HepG2 (cell line): ENCODE data around the gene ZSWIM6. TPM values are rescaled to one million over a fixed set of nuclear protein-coding genes. Genes with fewer than 3 reads are reported as not detected.

Source experiments
- ATAC-seq: fragments of 200-7000 bp; cut with Tn5 transposase; 3 replicates; pipeline ENCODE4 v1.9.1; 2020; ENCODE audit warnings: mild to moderate bottlenecking, moderate library complexity
- BruUV-seq: library from RNA; stranded (reverse); fragments of 400-500 nt; replicated peaks from 2 replicates; lab custom pipeline; 2021; lab: Mats Ljungman, UMichigan
- CTCF ChIA-PET: fragments of 300-600 bp; formaldehyde crosslinking; extraction: SDS; loops from one replicate; lab custom pipeline; 2021; ENCODE audit warnings: low total read pairs, inconsistent platforms, low intra/inter-chr PET ratio; lab: Yijun Ruan, JAX
- POLR2A ChIA-PET: fragments of 350-600 bp; sonication (Branson Sonifier 250); formaldehyde crosslinking; loops from one replicate; lab custom pipeline; 2020; ENCODE audit warnings: antibody characterized with exemption, inconsistent platforms; lab: Yijun Ruan, JAX
- DNase-seq: peaks from one replicate; pipeline ENCODE4 v3.0.0-alpha.2; 2015; ENCODE audit warnings: low spot score
- FAIRE-seq: peaks from 3 replicates; lab custom pipeline; 2011; peaks lifted over from hg19 to GRCh38; lab: Jason Lieb, UNC
- H2AFZ ChIP-seq: one replicate; pipeline ENCODE4 v1.6.1; 2011; ENCODE audit warnings: low read length, inconsistent platforms
- H3K27ac ChIP-seq: fragments of 300-600 bp; 3 replicates; pipeline ENCODE4 v1.8.0; 2011; ENCODE audit warnings: mixed run types, mild to moderate bottlenecking, mixed read lengths, low read length, inconsistent platforms; ENCODE audit not compliant: insufficient read depth; ENCODE audit errors: extremely low read length
- H3K27me3 ChIP-seq, 2 experiments: fragments of 200-600 bp in 1 of 2; 2 replicates in 1 of 2; 3 replicates in 1 of 2; pipeline versions ENCODE4 v1.6.0 to v1.8.0; 2011; ENCODE audit warnings: low read length in 2 of 2, mild to moderate bottlenecking in 2 of 2, moderate library complexity in 2 of 2, inconsistent platforms in 1 of 2; ENCODE audit not compliant: insufficient read depth in 2 of 2, control insufficient read depth in 1 of 2
- H3K36me3 ChIP-seq, 2 experiments: fragments of 200-600 bp in 1 of 2; replicated peaks in 1 of 2; 2 replicates in 1 of 2; 3 replicates in 1 of 2; pipeline versions ENCODE4 v1.5.1 to v1.8.0; 2011; ENCODE audit warnings: low read length in 2 of 2, inconsistent platforms in 1 of 2; ENCODE audit not compliant: insufficient read depth in 2 of 2, control insufficient read depth in 1 of 2
- H3K4me1 ChIP-seq: 2 replicates; pipeline ENCODE4 v1.5.1; 2012; ENCODE audit warnings: low read length, inconsistent platforms; ENCODE audit not compliant: insufficient read depth
- H3K4me2 ChIP-seq: 2 replicates; pipeline ENCODE4 v1.6.0; 2011; ENCODE audit warnings: low read depth, low read length, inconsistent platforms
- H3K4me3 ChIP-seq, 3 experiments: fragments of 200-600 bp in 1 of 3; sonication (generic), shearing (Covaris generic) in 1 of 3; replicated peaks in 1 of 3; 2 replicates each; pipeline ENCODE4 v1.5.1; 2011 to 2016; ENCODE audit warnings: low read length in 3 of 3, inconsistent platforms in 2 of 3, low read depth in 2 of 3, mild to moderate bottlenecking in 2 of 3, control low read depth in 1 of 3, mixed read lengths in 1 of 3; ENCODE audit not compliant: insufficient read depth in 1 of 3
- H3K79me2 ChIP-seq: one replicate; pipeline ENCODE4 v1.6.1; 2011; ENCODE audit warnings: low read length, inconsistent platforms; ENCODE audit not compliant: insufficient read depth
- H3K9ac ChIP-seq: 2 replicates; pipeline ENCODE4 v1.6.0; 2011; ENCODE audit warnings: mild to moderate bottlenecking, low read depth, low read length, inconsistent platforms; ENCODE audit not compliant: insufficient read depth
- H3K9me3 ChIP-seq: 2 replicates; pipeline ENCODE4 v1.5.1; 2012; ENCODE audit warnings: mild to moderate bottlenecking, low read length
- H4K20me1 ChIP-seq: 2 replicates; pipeline ENCODE4 v1.6.0; 2011; ENCODE audit warnings: inconsistent platforms, mild to moderate bottlenecking, low read length, moderate library complexity; ENCODE audit not compliant: insufficient read depth
- ATF7 ChIP-seq, 2 experiments: fragments of 450-650 bp in 1 of 2; sonication (generic) in 1 of 2; formaldehyde crosslinking in 1 of 2; IDR thresholded peaks; 2 replicates each; pipeline versions ENCODE4 v1.4.0 to v1.6.1; 2016 to 2020; ENCODE audit warnings: antibody characterized with exemption in 1 of 2, mild to moderate bottlenecking in 1 of 2, missing genetic modification reagents in 1 of 2
- FOXC1 ChIP-seq: sonication (generic); formaldehyde crosslinking; IDR thresholded peaks from 2 replicates; pipeline ENCODE4 v1.8.0; 2022; ENCODE audit warnings: mild to moderate bottlenecking, missing genetic modification reagents, borderline replicate concordance
- HNF4A ChIP-seq: sonication (generic); formaldehyde crosslinking; IDR thresholded peaks from 2 replicates; pipeline ENCODE4 v1.4.0; 2020; ENCODE audit warnings: missing genetic modification reagents
- MIER3 ChIP-seq: IDR thresholded peaks from 2 replicates; pipeline ENCODE4 v1.6.1; 2016; ENCODE audit warnings: missing compliant biosample characterization, borderline replicate concordance
- NR2C2 ChIP-seq: sonication (generic); formaldehyde crosslinking; IDR thresholded peaks from 2 replicates; pipeline ENCODE4 v1.4.0; 2020; ENCODE audit warnings: missing genetic modification reagents, mild to moderate bottlenecking, moderate library complexity, borderline replicate concordance
- NR2F6 ChIP-seq, 2 experiments: IDR thresholded peaks; 2 replicates each; pipeline ENCODE4 v1.6.1; 2016; ENCODE audit warnings: antibody characterized with exemption in 1 of 2, mild to moderate bottlenecking in 1 of 2
- PTBP1 ChIP-seq: fragments of 200-400 bp; formaldehyde crosslinking; IDR thresholded peaks from 2 replicates; pipeline ENCODE4 v1.6.1; 2018; ENCODE audit warnings: low read length, low read depth; ENCODE audit not compliant: poor library complexity, severe bottlenecking
- SP1 ChIP-seq, 2 experiments: fragments of 450-650 bp in 1 of 2; sonication (generic) in 1 of 2; formaldehyde crosslinking in 1 of 2; IDR thresholded peaks; 2 replicates each; pipeline versions ENCODE4 v1.4.0 to v1.6.1; 2016 to 2020; ENCODE audit warnings: missing genetic modification reagents in 1 of 2
- TRIM24 ChIP-seq: sonication (generic); formaldehyde crosslinking; IDR thresholded peaks from 2 replicates; pipeline ENCODE4 v1.8.0; 2022; ENCODE audit warnings: mild to moderate bottlenecking, missing genetic modification reagents
- ZNF33B ChIP-seq: sonication (generic); formaldehyde crosslinking; IDR thresholded peaks from 2 replicates; pipeline ENCODE4 v1.5.1; 2020; ENCODE audit warnings: mild to moderate bottlenecking, missing genetic modification reagents
- ZNF570 ChIP-seq: sonication (generic); formaldehyde crosslinking; IDR thresholded peaks from 2 replicates; pipeline ENCODE4 v1.4.0; 2020; ENCODE audit warnings: mild to moderate bottlenecking, missing genetic modification reagents, borderline replicate concordance
- ZNF615 ChIP-seq: sonication (generic); formaldehyde crosslinking; IDR thresholded peaks from 2 replicates; pipeline ENCODE4 v1.5.0; 2020; ENCODE audit warnings: mild to moderate bottlenecking, missing genetic modification reagents, borderline replicate concordance
- WGBS: methylation state at CpG from one replicate; pipeline ENCODE4 v1.1.6; 2017; ENCODE audit warnings: low lambda C conversion rate; 5-methylcytosine and 5-hydroxymethylcytosine counted together
- in situ Hi-C: cut with HindIII; loops from 2 replicates; pipeline ENCODE4 v1.10.0; 2017; ENCODE audit warnings: low pct_unique_long_range_greater_than_20kb; ENCODE audit not compliant: extremely low pct_ligation_motif_present
- intact Hi-C: fragments of 100-400 bp; cut with micrococcal nuclease; formaldehyde crosslinking; loops from one replicate; pipeline ENCODE4 v1.10.0; 2022; ENCODE audit not compliant: unreplicated experiment
- polyA plus RNA-seq, 8 experiments: library from polyadenylated mRNA; depleted of rRNA in 3 of 8; stranded (reverse) in 7 of 8; unstranded in 1 of 8; fragments of >200 nt; fragmentation: Illumina TruSeq in 4 of 8; extraction: Trizol in 4 of 8; gene quantifications; 2 replicates each; pipeline versions ENCODE4 v1.2.1 to v1.2.3, GENCODE V29; 2011 to 2016; ENCODE audit warnings: low read depth in 4 of 8, missing spikeins in 1 of 8, mixed read lengths in 1 of 8; ENCODE audit not compliant: insufficient read depth in 1 of 8
- total RNA-seq, 5 experiments: library from RNA; depleted of rRNA; stranded (reverse); fragments of >200 nt; fragmentation: Illumina TruSeq; extraction: Trizol; gene quantifications; 2 replicates each; pipeline ENCODE4 v1.2.3, GENCODE V29; 2016; ENCODE audit warnings: low read depth in 1 of 5
- TF ChIP-seq, protein P1 (sequence below), 2 experiments: sonication (generic) in 1 of 2; formaldehyde crosslinking in 1 of 2; IDR thresholded peaks; 2 replicates each; pipeline versions ENCODE4 v1.4.0 to v1.6.1; 2018 to 2020; ENCODE audit warnings: missing genetic modification reagents in 2 of 2, borderline replicate concordance in 1 of 2, low read depth in 1 of 2, mild to moderate bottlenecking in 1 of 2, missing biosample characterization in 1 of 2
- TF ChIP-seq, protein P2 (sequence below): IDR thresholded peaks from 2 replicates; pipeline ENCODE4 v1.6.1; 2016; ENCODE audit warnings: mild to moderate bottlenecking
- TF ChIP-seq, protein P3 (sequence below): sonication (generic); formaldehyde crosslinking; IDR thresholded peaks from 2 replicates; pipeline ENCODE4 v1.4.0; 2020; ENCODE audit warnings: mild to moderate bottlenecking, missing genetic modification reagents, borderline replicate concordance
- TF ChIP-seq, protein P4 (sequence below): IDR thresholded peaks from 2 replicates; pipeline ENCODE4 v1.6.1; 2012; ENCODE audit warnings: inconsistent platforms

ZSWIM6 gene
- total and polyA plus RNA-seq, 2 of the 13 experiments (the other 11 are each of a cell fraction or from before 2014, with no cell fraction given), result 0.82 to 1.9 TPM

DNA sequence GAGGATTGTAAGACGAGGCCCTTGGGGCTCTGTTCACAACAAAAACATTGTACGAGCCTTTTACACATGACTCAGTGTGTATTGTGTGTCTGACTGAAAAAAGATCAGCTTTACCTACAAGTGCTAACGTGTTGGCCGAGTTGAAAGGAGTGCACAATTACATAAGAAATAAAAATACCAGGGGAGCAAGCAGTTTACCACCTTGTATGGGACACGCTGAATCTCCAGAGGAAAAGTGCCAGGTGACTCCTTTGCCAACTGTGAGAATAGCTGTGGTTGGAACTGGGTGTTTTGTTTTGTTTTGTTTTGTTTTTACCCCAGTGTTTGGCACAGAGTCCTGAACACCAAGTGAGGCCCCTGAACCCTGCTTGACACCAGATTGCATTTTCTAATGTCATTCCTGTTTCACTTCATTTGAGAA, 32.8 kb upstream of the ZSWIM6 start:
- WGBS, result 66% methylated on average over 4 of the region's 5 CpGs
- in situ Hi-C loops, result no loop called here
- H3K27ac ChIP-seq, result no peak overlapping the region
- TF ChIP-seq SP1 (IDR thresholded peaks at IDR 0.05) (no peak), SP1 (CRISPR knock-in tag; IDR thresholded peaks at IDR 0.05) (no peak), HNF4A (CRISPR knock-in tag) (no peak), ATF7 (IDR thresholded peaks at IDR 0.05) (no peak), ATF7 (CRISPR knock-in tag; IDR thresholded peaks at IDR 0.05) (no peak), TRIM24 (CRISPR knock-in tag) (no peak), PTBP1 (no peak), NR2F6 (IDR thresholded peaks at IDR 0.05) (no peak), NR2F6 (CRISPR knock-in tag; IDR thresholded peaks at IDR 0.05) (no peak), ZNF33B (CRISPR knock-in tag) (no peak), NR2C2 (CRISPR knock-in tag) (no peak), MIER3 (CRISPR knock-in tag) (no peak), ZNF570 (CRISPR knock-in tag) (no peak), ZNF615 (CRISPR knock-in tag) (no peak), FOXC1 (CRISPR knock-in tag) (no peak)
- TF ChIP-seq, protein P1, sequence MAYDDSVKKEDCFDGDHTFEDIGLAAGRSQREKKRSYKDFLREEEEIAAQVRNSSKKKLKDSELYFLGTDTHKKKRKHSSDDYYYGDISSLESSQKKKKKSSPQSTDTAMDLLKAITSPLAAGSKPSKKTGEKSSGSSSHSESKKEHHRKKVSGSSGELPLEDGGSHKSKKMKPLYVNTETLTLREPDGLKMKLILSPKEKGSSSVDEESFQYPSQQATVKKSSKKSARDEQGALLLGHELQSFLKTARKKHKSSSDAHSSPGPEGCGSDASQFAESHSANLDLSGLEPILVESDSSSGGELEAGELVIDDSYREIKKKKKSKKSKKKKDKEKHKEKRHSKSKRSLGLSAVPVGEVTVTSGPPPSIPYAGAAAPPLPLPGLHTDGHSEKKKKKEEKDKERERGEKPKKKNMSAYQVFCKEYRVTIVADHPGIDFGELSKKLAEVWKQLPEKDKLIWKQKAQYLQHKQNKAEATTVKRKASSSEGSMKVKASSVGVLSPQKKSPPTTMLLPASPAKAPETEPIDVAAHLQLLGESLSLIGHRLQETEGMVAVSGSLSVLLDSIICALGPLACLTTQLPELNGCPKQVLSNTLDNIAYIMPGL (CRISPR knock-in tag; IDR thresholded peaks at IDR 0.05; ENCODE audit: borderline replicate concordance in 1 of 2, low read depth in 1 of 2), result no peak
- TF ChIP-seq, protein P2, sequence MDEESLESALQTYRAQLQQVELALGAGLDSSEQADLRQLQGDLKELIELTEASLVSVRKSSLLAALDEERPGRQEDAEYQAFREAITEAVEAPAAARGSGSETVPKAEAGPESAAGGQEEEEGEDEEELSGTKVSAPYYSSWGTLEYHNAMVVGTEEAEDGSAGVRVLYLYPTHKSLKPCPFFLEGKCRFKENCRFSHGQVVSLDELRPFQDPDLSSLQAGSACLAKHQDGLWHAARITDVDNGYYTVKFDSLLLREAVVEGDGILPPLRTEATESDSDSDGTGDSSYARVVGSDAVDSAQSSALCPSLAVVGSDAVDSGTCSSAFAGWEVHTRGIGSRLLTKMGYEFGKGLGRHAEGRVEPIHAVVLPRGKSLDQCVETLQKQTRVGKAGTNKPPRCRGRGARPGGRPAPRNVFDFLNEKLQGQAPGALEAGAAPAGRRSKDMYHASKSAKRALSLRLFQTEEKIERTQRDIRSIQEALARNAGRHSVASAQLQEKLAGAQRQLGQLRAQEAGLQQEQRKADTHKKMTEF, result no peak
- TF ChIP-seq, protein P3, sequence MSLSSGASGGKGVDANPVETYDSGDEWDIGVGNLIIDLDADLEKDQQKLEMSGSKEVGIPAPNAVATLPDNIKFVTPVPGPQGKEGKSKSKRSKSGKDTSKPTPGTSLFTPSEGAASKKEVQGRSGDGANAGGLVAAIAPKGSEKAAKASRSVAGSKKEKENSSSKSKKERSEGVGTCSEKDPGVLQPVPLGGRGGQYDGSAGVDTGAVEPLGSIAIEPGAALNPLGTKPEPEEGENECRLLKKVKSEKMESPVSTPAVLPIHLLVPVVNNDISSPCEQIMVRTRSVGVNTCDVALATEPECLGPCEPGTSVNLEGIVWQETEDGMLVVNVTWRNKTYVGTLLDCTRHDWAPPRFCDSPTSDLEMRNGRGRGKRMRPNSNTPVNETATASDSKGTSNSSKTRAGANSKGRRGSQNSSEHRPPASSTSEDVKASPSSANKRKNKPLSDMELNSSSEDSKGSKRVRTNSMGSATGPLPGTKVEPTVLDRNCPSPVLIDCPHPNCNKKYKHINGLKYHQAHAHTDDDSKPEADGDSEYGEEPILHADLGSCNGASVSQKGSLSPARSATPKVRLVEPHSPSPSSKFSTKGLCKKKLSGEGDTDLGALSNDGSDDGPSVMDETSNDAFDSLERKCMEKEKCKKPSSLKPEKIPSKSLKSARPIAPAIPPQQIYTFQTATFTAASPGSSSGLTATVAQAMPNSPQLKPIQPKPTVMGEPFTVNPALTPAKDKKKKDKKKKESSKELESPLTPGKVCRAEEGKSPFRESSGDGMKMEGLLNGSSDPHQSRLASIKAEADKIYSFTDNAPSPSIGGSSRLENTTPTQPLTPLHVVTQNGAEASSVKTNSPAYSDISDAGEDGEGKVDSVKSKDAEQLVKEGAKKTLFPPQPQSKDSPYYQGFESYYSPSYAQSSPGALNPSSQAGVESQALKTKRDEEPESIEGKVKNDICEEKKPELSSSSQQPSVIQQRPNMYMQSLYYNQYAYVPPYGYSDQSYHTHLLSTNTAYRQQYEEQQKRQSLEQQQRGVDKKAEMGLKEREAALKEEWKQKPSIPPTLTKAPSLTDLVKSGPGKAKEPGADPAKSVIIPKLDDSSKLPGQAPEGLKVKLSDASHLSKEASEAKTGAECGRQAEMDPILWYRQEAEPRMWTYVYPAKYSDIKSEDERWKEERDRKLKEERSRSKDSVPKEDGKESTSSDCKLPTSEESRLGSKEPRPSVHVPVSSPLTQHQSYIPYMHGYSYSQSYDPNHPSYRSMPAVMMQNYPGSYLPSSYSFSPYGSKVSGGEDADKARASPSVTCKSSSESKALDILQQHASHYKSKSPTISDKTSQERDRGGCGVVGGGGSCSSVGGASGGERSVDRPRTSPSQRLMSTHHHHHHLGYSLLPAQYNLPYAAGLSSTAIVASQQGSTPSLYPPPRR (CRISPR knock-in tag), result no peak
- TF ChIP-seq, protein P4, sequence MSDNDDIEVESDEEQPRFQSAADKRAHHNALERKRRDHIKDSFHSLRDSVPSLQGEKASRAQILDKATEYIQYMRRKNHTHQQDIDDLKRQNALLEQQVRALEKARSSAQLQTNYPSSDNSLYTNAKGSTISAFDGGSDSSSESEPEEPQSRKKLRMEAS, result no peak

More for the DNA sequence above, 32.8 kb upstream of the ZSWIM6 start:
- Histone ChIP-seq H3K9me3 (no peaks in the 10 kb centered on the region), H2AFZ (peak overlapping the region; percentile 54), H3K4me3 (peak overlapping the region in 1 of 3 experiments; percentile 46; a peak in 2 of 6 replicates), H3K9ac (peak overlapping the region; percentile 8; the same call in 1 of the 2 replicates), H3K36me3 (no peaks in the 10 kb centered on the region), H3K79me2 (no peaks in the 10 kb centered on the region), H4K20me1 (no peaks in the 10 kb centered on the region), H3K4me1 (peaks cover 52% of the 10 kb centered on the region), H3K27me3 (no peaks in the 10 kb centered on the region), H3K4me2 (peak overlapping the region; percentile 61)
- DNase-seq, result no peak
- BruUV-seq, result no TSS peak
- POLR2A ChIA-PET, result interaction anchor here (1.8 kb wide), 1 partner anchor 32 kb away, joined by 5 read pairs; no protein-coding TSS in a partner anchor
- intact Hi-C loops, result no loop called here
- no peak for ATAC-seq
- CTCF ChIA-PET, result no interaction called here
- no peak for FAIRE-seq
